Inferior parietal cortex (tissue), 1 donor: ENCODE data around the gene TBX2.
"Not testable (repeated sequence)": the region's sequence is repeated elsewhere in the genome, so short reads cannot be mapped to it uniquely, and the experiment has no call there.

Source experiments
- DNase-seq: peaks from one replicate; pipeline ENCODE4 v3.0.0-alpha.2; 2016; ENCODE audit errors: extremely low spot score

Gene TBX2

DNA sequence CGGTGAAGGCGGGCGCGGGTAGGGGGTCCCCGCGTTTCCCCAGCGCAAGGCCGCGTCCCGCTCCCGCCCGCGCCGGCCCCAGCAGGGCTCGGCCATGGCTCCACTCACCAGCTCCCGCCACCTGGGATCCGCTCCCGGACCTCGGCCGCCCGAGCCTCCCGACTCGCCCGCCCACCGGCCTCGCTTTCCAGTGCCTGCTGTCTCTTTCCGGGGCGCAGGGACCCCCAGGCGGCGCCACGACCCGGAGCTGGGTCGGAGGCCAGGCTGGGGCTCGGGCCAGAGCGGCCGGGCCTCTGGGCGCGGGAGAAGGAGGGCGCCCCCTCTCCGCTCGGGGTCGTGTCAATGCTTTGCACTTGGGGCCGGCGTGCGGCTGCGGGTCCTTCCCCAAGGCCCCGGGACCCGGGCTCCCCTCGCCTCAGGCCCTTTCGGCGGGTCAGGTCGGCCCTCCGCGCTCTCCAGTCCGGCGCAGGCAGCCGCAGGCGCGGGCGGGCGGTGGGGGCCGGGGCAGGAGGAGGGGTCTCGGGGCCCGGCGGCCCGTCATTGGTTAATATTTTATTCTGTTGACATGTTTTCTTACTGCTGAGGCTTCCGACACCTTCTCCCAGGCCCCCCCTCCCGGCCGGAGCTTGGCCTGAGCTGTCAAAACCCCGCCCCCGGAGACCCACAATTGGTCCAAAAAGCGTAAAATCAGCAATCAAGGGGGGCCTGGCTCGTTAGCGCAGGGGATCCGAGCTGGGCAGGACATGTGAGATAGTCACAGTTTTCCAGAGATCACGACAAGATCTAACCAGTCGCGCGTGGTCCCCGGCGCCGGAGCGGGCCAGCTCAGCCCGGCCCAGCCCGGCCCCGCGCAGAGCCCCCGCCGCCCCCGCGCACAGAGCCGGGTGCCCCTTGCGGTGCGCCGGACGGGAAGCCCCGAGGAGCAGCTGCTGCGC, at the start of gene TBX2:
TSS of gene TBX2 (plus strand) at position 713 of the 935 bp plus-strand sequence. CDS start 334 bp downstream, outside the sequence.
- no peak for DNase-seq

GRCh38 chr17:61351745-61352407, 47.8 kb upstream of the TBX2 start:
- no peak for DNase-seq

GRCh38 chr17:61352408-61352770, 47.3 kb upstream of the TBX2 start:
- DNase-seq: no peak

- no peak for DNase-seq
Observed at GRCh38 chr17:61352781-61353491, 46.7 kb upstream of the TBX2 start.

GRCh38 chr17:61353615-61354014, 46.0 kb upstream of the TBX2 start:
- no peak for DNase-seq

GRCh38 chr17:61354895-61355874, 44.5 kb upstream of the TBX2 start:
- DNase-seq: no peak

GRCh38 chr17:61357061-61357460, 42.6 kb upstream of the TBX2 start:
- DNase-seq: not testable (repeated sequence)

DNA sequence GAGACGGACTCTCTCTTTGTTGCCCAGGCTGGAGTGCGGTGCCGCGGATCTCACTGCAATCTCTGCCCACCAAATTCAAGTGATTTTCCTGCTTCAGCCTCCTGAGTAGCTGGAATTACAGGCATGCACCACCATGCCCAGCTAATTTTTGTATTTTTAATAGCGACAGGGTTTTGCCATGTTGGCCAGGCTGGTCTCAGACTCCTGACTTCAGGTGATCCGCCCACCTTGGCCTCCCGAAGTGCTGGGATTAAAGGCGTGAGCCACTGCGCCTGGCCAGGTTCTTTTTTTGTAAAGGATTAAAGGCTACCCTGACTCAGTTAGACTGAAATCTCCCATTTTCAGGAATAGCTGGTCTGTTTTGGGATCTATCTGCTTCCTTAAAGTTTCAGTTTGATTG, 40.1 kb upstream of the TBX2 start:
- not testable (repeated sequence) for DNase-seq

- DNase-seq: no peak
Observed at GRCh38 chr17:61360318-61360943, 39.2 kb upstream of the TBX2 start.

GRCh38 chr17:61361084-61361483, 38.6 kb upstream of the TBX2 start:
- DNase-seq: no peak

- DNase-seq: no peak
Observed at GRCh38 chr17:61362396-61362795, 37.2 kb upstream of the TBX2 start.

DNA sequence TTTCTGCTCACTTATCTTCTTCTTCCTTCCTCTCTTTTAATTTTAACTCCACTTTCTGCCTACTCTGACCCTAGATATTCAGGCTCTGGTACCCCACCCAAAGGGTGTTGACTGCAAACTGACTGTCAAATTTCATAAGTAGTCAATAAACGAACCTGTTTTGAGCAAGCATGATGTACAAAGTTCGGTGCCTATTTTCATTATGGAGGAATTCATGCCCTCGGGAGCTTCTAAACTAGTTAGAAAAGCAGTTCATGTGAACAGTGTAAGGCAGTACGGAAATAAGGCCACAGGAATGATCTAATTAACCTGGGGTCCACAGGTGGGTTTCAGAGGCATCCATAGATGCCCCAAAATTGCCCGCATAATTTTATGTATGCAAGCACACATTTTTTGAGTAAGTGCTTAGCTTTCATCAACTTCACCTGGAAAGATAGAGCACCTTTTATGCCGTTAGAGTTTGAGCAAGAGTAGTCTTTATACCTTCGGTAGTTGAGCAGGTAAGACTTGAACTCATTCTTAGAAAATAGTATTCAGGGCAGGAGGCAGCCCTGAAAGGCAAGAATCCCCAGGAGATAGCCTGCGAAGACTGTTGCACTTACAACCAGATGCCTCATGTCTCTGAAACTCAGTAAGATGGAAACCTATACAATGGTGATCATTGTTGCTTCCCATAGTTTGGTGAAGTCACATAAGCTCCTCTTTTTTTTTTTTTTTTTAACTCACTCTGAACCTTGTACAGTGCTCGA, 36.6 kb upstream of the TBX2 start:
- DNase-seq: no peak

DNA sequence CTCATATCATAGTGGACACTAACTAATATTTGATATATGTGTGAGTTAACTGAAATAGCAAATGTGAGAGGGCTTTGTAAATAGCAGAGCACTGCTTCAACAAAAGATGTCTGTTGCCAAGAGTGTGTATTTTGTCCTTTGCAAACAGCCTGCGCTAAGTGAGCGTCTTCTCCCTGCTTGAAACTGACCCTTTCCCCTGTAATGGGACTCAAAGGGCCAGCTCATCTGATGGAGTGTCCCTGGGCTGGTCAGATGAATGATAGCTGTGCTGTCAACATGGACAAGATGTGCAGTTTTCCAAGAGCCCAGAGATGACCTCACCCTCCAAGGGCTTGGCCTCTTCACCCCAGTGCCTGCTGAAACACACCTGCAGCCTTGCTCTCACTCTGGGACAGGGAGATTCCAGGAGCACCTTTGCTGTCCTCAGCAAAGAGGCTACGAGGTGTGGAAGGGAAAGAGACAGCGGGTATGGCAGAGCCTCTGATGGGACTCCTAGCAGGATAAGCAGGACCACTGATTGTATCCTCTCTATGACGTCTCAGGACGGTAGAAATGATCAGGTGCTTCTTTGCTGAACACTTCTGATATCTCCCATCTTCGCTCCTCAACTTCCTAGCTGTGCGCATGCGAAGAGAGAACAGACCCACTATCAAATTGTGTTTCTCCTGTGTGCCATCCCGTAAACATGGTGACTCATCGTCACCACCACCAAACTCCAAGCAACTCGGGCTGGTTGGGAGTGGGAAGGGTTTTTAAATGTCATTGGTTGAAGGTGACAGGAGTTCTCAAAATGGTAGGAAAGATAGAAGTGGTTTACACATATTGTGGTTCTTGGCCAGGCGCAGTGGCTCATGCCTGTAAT, 35.8 kb upstream of the TBX2 start:
- no peak for DNase-seq

DNA sequence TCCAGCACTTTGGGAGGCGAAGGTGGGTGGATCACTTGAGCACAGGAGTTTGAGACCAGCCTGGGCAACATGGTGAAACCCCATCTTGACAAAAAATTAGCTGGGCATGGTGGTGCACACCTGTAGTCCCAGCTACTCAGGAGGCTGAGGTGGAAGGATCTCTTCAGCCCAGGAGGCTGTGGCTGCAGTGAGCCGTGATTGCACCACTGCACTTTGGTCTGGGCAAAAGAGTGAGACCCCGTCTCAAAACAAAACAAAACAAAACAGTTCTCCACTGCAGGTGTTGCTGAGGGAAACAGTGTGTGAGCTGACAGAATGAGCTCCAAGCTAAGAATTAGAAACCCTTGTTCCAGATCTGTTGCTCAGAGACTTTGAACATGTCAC, 35.2 kb upstream of the TBX2 start:
- no peak for DNase-seq

- no peak for DNase-seq
Observed at GRCh38 chr17:61366076-61366714, 33.4 kb upstream of the TBX2 start.

- DNase-seq: no peak
Observed at GRCh38 chr17:61366715-61367413, 32.8 kb upstream of the TBX2 start.

DNA sequence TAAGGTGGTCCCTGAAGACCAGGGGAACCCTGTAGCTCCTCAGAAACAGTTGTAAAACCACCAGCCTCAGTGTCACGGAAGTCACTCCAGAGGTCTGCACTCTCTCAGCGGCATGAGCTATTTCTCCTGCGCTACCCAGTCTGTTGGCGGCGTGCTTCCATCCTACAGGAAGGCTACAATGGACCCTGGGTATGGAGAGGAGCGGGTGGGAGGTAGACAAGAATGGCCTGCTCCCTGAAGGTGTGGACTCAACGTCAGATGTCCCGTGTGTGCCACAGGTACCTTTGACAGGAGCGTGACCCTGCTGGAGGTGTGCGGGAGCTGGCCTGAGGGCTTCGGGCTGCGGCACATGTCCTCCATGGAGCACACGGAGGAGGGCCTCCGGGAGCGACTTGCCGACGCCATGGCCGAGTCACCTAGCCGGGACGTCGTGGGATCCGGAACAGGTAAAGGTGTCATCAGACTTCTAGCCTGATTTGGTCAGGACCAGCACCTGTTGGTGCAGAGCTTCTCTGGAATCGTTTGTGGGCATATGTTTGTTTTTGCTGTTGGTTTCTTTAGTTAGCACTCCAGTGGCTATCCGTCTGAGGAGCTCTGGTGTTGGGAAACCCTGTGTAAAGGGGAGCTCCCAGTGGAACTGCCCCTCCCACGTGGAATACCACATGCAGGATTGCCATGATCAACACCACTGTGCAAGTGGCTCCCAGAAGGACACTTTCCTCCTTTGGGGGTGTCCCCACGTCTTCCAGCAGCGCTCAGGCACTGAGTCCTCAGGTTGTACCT, 31.4 kb upstream of the TBX2 start:
- no peak for DNase-seq
